Mesothelial cell of epicardium (in vitro differentiated cells): ENCODE data around the gene PRUNE1. TPM values are rescaled to one million over a fixed set of nuclear protein-coding genes. Genes with fewer than 3 reads are reported as not detected.

Source experiments
- DNase-seq, 2 experiments: peaks; one replicate each; pipeline ENCODE4 v3.0.0; 2021; ENCODE audit warnings: low spot score in 2 of 2; ENCODE audit not compliant: unreplicated experiment in 2 of 2
- H3K27ac Mint-ChIP-seq: 2 replicates; pipeline ENCODE4 v1.8.0; 2021; ENCODE audit warnings: mixed read lengths
- H3K27me3 Mint-ChIP-seq: 2 replicates; pipeline ENCODE4 v1.8.0; 2021; ENCODE audit warnings: low read depth, mixed read lengths
- H3K36me3 Mint-ChIP-seq: 2 replicates; pipeline ENCODE4 v1.8.0; 2021; ENCODE audit warnings: mixed read lengths
- H3K4me1 Mint-ChIP-seq: 2 replicates; pipeline ENCODE4 v1.8.0; 2021; ENCODE audit warnings: mixed read lengths
- H3K4me3 Mint-ChIP-seq: 2 replicates; pipeline ENCODE4 v1.8.0; 2021; ENCODE audit warnings: mild to moderate bottlenecking, moderate library complexity, mixed read lengths
- H3K9me3 Mint-ChIP-seq: 2 replicates; pipeline ENCODE4 v1.8.0; 2021; ENCODE audit warnings: mixed read lengths
- CTCF ChIP-seq: fragments of 200-600 bp; sonication (generic); IDR thresholded peaks from one replicate; pipeline ENCODE4 v1.5.0; 2021; ENCODE audit warnings: antibody characterized with exemption; ENCODE audit not compliant: unreplicated experiment
- total RNA-seq: library from RNA; stranded (reverse); gene quantifications from 3 replicates; pipeline ENCODE4 v1.2.1, GENCODE V29; 2021

Gene PRUNE1
- total RNA-seq, 1 donor from 2014 or later: 25.4 TPM

DNA sequence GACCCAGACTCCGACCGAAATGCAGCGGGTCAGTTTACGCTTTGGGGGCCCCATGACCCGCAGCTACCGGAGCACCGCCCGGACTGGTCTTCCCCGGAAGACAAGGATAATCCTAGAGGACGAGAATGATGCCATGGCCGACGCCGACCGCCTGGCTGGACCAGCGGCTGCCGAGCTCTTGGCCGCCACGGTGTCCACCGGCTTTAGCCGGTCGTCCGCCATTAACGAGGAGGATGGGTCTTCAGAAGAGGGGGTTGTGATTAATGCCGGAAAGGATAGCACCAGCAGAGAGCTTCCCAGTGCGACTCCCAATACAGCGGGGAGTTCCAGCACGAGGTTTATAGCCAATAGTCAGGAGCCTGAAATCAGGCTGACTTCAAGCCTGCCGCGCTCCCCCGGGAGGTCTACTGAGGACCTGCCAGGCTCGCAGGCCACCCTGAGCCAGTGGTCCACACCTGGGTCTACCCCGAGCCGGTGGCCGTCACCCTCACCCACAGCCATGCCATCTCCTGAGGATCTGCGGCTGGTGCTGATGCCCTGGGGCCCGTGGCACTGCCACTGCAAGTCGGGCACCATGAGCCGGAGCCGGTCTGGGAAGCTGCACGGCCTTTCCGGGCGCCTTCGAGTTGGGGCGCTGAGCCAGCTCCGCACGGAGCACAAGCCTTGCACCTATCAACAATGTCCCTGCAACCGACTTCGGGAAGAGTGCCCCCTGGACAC is 39.8 kb downstream of the PRUNE1 start:
- peak; percentile 62 for TF ChIP-seq CTCF
- no peaks in the 10 kb centered on the region for H3K9me3 Mint-ChIP-seq
- peaks cover 5% of the 10 kb centered on the region for H3K36me3 Mint-ChIP-seq
- H3K27me3 Mint-ChIP-seq: no peaks in the 10 kb centered on the region
- peak; percentile 45 to 72 for DNase-seq
- H3K27ac Mint-ChIP-seq: peak overlapping the region; percentile 96
- H3K4me3 Mint-ChIP-seq: peak overlapping the region; percentile 98
- H3K4me1 Mint-ChIP-seq: peaks cover 23% of the 10 kb centered on the region

DNA sequence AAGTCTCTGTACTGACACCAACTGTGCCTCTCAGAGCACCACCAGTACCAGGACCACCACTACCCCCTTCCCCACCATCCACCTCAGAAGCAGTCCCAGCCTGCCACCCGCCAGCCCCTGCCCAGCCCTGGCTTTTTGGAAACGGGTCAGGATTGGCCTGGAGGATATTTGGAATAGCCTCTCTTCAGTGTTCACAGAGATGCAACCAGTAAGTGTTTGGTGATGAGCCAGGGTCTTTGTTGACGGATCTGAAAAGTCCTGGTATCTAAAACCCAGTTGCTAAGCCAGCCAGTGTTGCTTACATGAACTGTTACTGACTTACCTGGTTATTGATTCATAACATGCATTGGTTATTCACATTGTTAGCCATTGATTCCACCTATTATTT is 40.4 kb downstream of the PRUNE1 start:
- Mint-ChIP-seq H3K9me3 (no peaks in the 10 kb centered on the region), H3K4me3 (peak overlapping the region; percentile 98), H3K36me3 (peaks cover 6% of the 10 kb centered on the region), H3K27ac (peak overlapping the region; percentile 96), H3K4me1 (peaks cover 23% of the 10 kb centered on the region), H3K27me3 (no peaks in the 10 kb centered on the region)
- DNase-seq: no peak
- TF ChIP-seq CTCF: no peak

DNA sequence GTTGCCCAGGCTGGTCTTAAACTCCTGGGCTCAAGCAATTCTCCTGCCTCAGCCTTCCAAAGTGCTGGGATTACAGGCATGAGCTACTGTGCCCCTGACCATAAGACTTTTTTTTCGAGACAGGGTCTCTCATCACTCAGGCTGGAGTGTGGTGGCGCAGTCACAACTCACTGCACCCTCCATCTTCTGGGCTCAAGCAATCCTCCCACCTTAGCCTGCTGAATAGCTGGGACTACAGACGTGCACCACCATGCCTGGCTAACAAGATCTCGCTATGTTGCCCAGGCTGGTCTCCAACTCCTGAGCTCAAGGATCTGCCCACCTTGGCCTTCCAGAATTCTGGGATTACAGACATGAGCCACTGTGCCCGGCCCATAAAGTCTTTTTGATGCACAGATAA is 41.2 kb downstream of the PRUNE1 start:
- H3K4me1 Mint-ChIP-seq: peaks cover 23% of the 10 kb centered on the region

DNA sequence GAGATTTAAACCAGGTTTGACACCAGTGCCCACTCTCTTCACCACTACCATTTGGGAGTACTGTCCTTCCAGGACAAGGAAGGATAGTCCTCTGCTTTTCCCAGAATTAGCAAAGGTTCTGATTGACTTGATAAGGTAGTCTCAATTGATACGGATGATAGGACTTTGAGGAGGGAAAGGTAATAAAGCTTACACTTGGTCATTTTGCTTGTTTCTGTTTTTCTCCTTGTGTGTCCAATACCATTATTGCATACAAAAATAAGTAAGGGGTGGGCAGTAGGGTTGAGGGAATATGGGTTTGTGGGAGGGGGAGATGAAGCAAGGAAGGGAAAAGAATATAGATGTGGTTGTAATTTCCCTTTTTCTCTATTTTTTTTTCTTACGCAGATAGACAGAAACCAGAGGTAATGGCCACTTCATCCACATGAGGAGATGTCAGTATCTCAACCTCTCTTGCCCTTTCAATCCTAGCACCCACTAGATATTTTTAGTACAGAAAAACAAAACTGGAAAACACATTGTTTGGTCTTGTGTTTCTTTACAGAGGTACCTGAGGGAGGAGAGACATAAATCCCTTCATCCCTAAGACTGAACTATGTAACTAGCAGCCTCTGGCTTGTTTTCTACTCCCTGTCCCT is 41.9 kb downstream of the PRUNE1 start:
- Mint-ChIP-seq H3K27me3 (no peaks in the 10 kb centered on the region), H3K4me3 (no peak overlapping the region), H3K36me3 (peaks cover 10% of the 10 kb centered on the region), H3K4me1 (peaks cover 23% of the 10 kb centered on the region), H3K27ac (peak overlapping the region; percentile 69), H3K9me3 (no peaks in the 10 kb centered on the region)
- TF ChIP-seq CTCF: no peak
- DNase-seq: no peak

More for the DNA sequence above, 41.2 kb downstream of the PRUNE1 start:
- H3K27ac Mint-ChIP-seq: peak overlapping the region; percentile 34
- no peaks in the 10 kb centered on the region for H3K27me3 Mint-ChIP-seq
- H3K4me3 Mint-ChIP-seq: peak overlapping the region; percentile 26
- H3K36me3 Mint-ChIP-seq: peaks cover 6% of the 10 kb centered on the region
- no peak for TF ChIP-seq CTCF
- no peak for DNase-seq
- H3K9me3 Mint-ChIP-seq: no peaks in the 10 kb centered on the region

GRCh38 chr1:151051356-151052009 is 43.2 kb downstream of the PRUNE1 start:
- H3K27ac Mint-ChIP-seq: peak overlapping the region; percentile 64

More at GRCh38 chr1:151051356-151052009, 43.2 kb downstream of the PRUNE1 start:
- Mint-ChIP-seq H3K4me3 (no peak overlapping the region), H3K27me3 (no peaks in the 10 kb centered on the region), H3K36me3 (peaks cover 17% of the 10 kb centered on the region), H3K4me1 (peaks cover 29% of the 10 kb centered on the region), H3K9me3 (no peaks in the 10 kb centered on the region)
- no peak for TF ChIP-seq CTCF
- DNase-seq: no peak
